Left cardiac atrium (tissue), 4 donors: ENCODE measurements around the gene PSEN2. TPM values are rescaled to one million over a fixed set of nuclear protein-coding genes. Genes with fewer than 3 reads are reported as not detected.
"Not testable (repeated sequence)": the region's sequence is repeated elsewhere in the genome, so short reads cannot be mapped to it uniquely, and the experiment has no call there.

Experiments
- ATAC-seq, 2 donors: fragments of 200-7000 bp; cut with Tn5 transposase; one replicate each; pipeline ENCODE4 v1.9.1; 2020; ENCODE audit warnings: mild to moderate bottlenecking in 2 of 2, moderate library complexity in 2 of 2
- DNase-seq: peaks from one replicate; pipeline ENCODE4 v3.0.0-alpha.2; 2020
- intact Hi-C, 2 donors: fragments of 100-400 bp; cut with DNase I; formaldehyde crosslinking; loops; one replicate each; pipeline versions ENCODE4 v1.14.1 to v1.15.1; 2022 to 2023
- long read RNA-seq: library from polyadenylated mRNA; unstranded; transcript quantifications from one replicate; pipeline ENCODE4 v2.0.0, GENCODE V29; 2021
- total RNA-seq, 2 donors: library from RNA; stranded (reverse); fragmentation: NEBNext Ultra II Directional; extraction: Animal tissue kit (Norgen Biotek cat#: 25700); gene quantifications; one replicate each; pipeline ENCODE4 v1.2.1, GENCODE V29; 2021
- donor health status: DM: no; HTN: yes; CAD: no.
- donor health status: DM: no; HTN: yes; CAD: no; lungs with severe emphysema.
- donor health status: DM: yes; HTN: yes; CAD: no.
- donor health status: Dilated cardiomyopathy.

The PSEN2 gene
- total RNA-seq: 10 to 100 TPM; 17.8 to 23.6 TPM
- long read RNA-seq, transcript PSEN2-203 (13 exons, 1,947 nt): minor isoform, 12 of 69 reads
- long read RNA-seq, transcript PSEN2-202 (13 exons, 2,306 nt): major isoform, 20 of 69 reads
- long read RNA-seq, partial matches to known transcripts: 18 of 69 reads
- long read RNA-seq, other reads (novel, unspliced or antisense): 19 of 69 reads

DNA sequence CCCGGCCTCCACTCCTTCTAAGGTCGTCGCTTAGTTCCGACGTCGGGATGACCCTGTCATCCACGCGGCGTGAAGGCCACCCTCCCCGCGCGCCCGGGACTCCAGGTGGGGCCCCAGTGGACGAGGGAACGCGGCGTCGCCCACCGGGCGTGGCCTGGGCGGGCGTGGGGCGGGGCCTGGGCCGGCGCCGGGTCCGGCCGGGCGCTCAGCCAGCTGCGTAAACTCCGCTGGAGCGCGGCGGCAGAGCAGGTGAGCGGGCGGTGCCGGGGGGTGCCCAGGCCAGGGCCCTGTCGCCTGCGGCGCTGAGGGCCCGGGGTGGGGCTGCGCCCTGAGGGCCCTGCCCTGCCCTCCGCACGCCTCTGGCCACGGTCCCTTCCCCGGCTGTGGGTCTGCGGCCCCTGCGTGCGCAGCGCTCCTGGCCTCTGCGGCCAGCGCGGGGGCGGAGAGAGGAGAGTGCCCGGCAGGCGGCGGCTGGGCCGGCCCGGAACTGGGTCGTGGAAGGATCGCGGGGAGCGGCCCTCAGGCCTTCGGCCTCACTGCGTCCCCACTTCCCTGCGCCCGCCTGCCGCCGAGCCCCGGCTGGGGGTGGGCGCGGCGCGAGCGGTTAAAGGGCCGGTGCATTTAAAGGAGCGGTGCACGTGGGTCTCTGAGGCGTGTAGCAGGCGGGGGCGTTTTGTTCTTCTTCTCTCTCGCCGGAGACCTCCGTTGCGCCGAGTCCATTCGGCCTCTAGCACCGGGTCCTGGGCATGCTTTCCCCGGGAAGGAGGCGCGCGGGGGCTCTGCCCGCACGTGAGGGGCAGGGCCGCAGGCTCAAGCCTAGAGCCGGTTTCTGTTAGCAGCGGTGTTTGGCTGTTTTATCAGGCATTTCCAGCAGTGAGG is at the start of gene PSEN2:
TSS of gene PSEN2 (plus strand) at position 216 of the 879 bp plus-strand sequence. CDS start 11,292 bp downstream, outside the sequence.
- peak; percentile 93 to 94 for ATAC-seq
- intact Hi-C loops: no loop called here
- peak; percentile 79 for DNase-seq

DNA sequence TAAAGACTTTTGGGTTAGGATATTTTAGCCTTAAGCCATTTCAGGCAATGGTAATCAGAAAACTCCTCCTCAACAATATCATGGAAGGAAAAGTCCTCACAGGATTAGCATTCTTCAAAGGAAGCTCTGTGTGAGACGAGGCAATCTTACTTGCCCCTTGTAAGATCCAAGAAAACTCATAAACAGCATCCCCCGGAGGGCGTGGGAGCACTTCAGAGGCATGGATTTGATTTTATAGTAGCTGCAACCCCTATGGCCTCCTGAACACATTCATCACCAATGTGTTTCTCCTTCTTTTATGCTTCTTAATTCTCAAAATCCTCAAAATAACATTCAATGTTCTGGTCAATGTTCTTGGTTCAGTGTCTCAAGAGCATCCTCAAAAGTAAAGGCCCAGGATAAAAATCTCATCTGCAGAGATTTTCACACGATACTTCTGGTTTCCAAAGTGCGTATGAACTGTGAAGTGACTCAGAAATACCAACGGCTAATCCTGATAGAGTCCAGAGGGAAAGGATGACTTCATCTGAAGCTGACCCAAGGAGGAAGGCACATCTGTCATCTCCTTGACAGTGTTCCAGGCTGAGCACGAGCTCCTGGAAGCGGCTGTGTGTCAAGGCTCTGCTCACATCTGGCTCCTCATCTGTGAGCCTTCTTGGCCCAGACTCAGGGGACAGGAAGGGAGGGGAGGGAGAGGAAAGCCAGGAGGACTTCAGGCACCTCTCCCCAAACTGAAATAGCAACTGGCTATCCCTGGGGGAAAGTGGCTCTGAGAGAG is 49.3 kb upstream of the PSEN2 start:
- intact Hi-C loops: loop anchor here in 1 of 2 donors (10.0 kb wide), 1 partner anchor 86 kb away; the partner anchor contains the start of gene ITPKB
- DNase-seq (peak; percentile 85), ATAC-seq (peak; percentile 90 to 99)

DNA sequence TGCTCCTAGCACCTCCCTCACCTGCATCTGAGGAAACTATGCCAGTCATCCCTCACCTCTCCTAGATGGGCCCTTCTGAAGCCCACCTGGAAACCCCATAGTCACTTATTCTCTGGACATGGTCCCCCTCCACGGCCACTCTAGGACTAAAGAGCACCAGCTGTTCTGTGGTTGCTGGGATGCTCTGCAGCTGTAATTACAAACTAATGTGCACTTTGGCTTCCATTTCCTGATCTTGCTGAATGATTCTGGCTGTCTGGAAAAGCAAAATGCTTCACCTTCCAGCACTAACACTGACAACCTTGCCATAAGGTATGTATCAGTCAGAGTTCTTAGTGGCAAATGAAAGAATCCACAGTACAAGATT is 48.7 kb upstream of the PSEN2 start:
- peak in 1 of 2 donors; percentile 62 for ATAC-seq
- DNase-seq: no peak
- intact Hi-C loops: loop anchor here in 1 of 2 donors (10.0 kb wide), 1 partner anchor 87 kb away; the partner anchor contains the start of gene ITPKB

DNA sequence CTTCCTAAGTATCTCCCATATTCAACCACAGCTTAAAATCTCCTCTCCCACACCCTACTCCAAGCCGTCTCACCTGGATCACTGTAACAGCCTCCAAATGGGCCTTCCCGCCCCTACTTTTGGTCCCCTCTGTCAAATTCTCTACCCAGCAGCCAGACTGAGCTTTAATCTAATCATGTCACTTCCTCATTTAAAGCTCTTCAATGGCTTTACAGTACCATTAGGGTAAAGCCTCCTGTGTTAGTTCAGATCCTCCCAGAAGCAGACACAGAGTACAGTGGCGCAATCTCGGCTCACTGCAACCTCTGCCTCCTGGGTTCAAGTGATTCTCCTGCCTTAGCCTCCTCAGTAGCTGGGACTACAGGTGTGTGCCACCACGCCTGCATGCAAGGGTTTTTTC is 46.8 kb upstream of the PSEN2 start:
- ATAC-seq: no peak
- intact Hi-C loops: loop anchor here in 1 of 2 donors (10.0 kb wide), 1 partner anchor 89 kb away; the partner anchor contains the start of gene ITPKB

GRCh38 chr1:226825037-226825745 is 45.2 kb upstream of the PSEN2 start:
- DNase-seq (no peak), ATAC-seq (no peak)
- intact Hi-C loops: loop anchor here (5.0 to 10.0 kb wide), 3 partner anchors 88 to 188 kb away; partner anchors contain the start of gene ITPKB (in 2 of the 2)

More for the DNA sequence above, 46.8 kb upstream of the PSEN2 start:
- no peak for DNase-seq

DNA sequence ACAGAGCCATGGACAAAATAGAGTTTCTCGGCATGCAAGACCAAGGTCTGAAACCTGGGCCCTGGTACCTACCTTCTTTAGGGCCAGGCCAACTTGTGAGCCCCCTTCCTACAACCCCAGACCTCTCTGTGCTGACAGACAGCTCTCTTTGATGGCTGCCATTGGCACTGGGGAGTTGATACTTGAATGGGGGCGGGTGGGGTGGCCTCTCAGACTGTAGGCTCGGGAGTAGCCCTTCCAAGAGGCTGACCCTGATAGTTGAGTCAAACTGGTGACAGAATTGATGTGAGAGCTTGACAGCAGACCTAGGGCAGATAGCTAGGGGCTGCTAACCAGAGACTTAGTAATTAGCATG is 44.7 kb upstream of the PSEN2 start:
- no peak for ATAC-seq
- intact Hi-C loops: loop anchor here (5.0 to 10.0 kb wide), 3 partner anchors 88 to 188 kb away; partner anchors contain the start of gene ITPKB (in 2 of the 2)
- no peak for DNase-seq

- intact Hi-C loops: loop anchor here (5.0 to 10.0 kb wide), 3 partner anchors 89 to 189 kb away; partner anchors contain the start of gene ITPKB (in 2 of the 2)
- no peak for ATAC-seq
Measured at GRCh38 chr1:226826479-226827261, 43.7 kb upstream of the PSEN2 start.

GRCh38 chr1:226827458-226827857 is 43.0 kb upstream of the PSEN2 start:
- DNase-seq (peak; percentile 78), ATAC-seq (peak; percentile 79 to 90)
- intact Hi-C loops: loop anchor here (5.0 to 10.0 kb wide), 3 partner anchors 90 to 190 kb away; partner anchors contain the start of gene ITPKB (in 2 of the 2)

More at GRCh38 chr1:226826479-226827261, 43.7 kb upstream of the PSEN2 start:
- DNase-seq: no peak

DNA sequence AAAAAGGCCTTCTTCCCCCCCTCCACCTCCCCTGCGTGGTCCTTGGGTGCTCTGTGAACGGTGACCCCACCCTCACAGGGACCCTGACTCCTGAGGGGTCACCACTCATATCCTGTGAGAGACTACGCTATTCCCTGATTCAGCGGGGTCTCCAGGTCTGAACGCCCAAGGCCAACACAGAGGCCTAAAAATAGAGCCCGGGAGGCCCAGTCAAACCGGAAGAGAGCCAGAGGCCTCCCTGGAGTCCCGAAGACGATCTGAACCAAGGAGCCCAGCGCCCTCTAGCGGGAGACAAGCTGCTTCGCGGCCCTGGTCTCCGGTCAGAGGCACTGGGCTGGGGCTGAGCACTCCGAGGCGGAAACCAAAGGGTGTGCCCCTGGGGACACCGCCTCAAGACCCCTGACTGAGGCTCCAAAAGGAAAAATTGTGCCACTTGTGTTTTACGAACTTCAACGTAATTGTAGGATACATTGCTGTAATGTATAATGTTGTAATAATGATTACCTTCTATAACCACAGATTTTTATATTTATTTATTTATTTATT is 42.4 kb upstream of the PSEN2 start:
- intact Hi-C loops: loop anchor here (1.0 to 10.0 kb wide), 4 partner anchors 91 to 194 kb away; partner anchors contain the start of gene ITPKB (in 2 of the 2)
- DNase-seq (peak; percentile 97), ATAC-seq (peak; percentile 98 to 99)

- intact Hi-C loops: loop anchor here (5.0 to 10.0 kb wide), 3 partner anchors 92 to 192 kb away; partner anchors contain the start of gene ITPKB (in 2 of the 2)
- ATAC-seq (no peak), DNase-seq (no peak)
Measured at GRCh38 chr1:226829105-226829504, 41.3 kb upstream of the PSEN2 start.

DNA sequence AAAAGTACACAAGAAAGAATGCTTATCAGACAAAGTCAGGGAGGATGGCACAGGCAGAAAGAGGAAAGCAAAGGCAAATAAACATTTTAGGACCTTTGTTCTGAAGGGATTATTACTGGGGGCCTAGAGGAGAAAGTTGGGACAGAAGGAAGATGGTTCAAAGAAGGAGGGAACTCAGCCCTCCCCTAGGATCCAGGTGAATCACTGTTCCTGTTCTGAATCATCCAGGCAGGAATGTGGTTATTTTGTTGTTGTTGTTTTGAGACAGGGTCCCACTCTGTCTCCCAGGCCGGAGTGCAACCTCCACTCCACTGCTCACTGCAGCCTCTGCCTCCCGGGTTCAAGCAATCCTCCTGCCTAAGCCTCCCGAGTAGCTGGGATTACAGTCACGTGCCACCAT is 38.5 kb upstream of the PSEN2 start:
- intact Hi-C loops: no loop called here
- DNase-seq: no peak
- ATAC-seq: no peak

DNA sequence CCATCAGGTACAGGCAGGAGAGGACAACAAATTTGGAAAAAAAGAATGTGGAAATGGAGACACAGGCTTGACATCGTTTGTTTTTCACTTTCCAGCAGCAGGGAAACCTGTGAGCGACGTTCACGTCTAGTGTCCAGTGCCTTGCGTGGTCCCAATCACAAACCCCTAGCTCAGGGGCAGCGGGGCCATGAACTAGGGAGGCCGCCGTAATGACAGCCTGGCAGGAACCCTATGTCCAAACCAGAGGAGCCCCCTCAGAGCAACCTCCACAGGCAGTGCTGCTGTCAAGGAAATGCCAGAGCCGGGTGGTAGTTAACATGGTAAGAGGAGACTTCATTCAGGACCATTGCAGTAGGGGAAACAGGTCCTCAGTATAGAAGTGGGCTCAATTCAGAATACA is 37.8 kb upstream of the PSEN2 start:
- ATAC-seq (no peak), DNase-seq (no peak)
- intact Hi-C loops: no loop called here

DNA sequence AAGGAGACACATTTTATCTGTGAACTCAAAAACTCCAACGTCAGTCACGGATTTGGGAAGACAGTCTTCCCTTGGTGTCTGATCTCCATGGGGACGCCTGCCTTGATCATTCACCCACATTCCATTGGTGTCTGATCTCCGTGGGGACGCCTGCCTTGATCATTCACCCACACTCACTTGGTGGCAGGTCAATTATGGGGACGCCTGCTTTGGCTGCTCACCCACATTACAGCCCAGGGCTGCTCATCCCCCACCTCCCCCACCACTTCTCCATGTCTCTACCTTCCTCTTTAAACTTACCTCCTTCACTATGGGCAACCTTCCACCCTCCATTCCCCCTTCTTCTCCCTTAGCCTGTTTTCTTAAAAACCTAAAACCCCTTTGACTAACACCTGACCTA is 36.2 kb upstream of the PSEN2 start:
- ATAC-seq, DNase-seq, intact Hi-C loops: not testable (repeated sequence)

DNA sequence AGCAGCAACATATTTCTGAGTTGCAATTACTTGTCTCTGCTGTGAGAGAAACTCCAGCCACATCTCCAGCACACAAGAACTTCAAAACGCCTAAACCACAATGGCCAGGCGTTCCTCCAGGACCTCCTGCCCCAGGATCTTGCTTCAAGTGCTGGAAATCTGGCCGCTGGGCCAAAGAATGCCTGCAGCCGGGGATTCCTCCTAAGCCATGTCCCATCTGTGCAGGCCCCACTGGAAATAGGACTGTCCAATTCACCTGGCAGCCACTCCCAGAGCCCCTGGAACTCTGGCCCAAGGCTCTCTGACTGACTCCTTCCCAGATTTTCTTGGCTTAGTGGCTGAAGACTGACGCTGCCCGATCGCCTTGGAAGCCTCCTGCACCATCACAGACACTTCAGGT is 35.0 kb upstream of the PSEN2 start:
- ATAC-seq, intact Hi-C loops, DNase-seq: not testable (repeated sequence)

- intact Hi-C loops, DNase-seq, ATAC-seq: not testable (repeated sequence)
Measured at GRCh38 chr1:226837966-226838365, 32.5 kb upstream of the PSEN2 start.

- intact Hi-C loops: no loop called here
- ATAC-seq (no peak), DNase-seq (no peak)
Measured at GRCh38 chr1:226838456-226838855, 32.0 kb upstream of the PSEN2 start.

DNA sequence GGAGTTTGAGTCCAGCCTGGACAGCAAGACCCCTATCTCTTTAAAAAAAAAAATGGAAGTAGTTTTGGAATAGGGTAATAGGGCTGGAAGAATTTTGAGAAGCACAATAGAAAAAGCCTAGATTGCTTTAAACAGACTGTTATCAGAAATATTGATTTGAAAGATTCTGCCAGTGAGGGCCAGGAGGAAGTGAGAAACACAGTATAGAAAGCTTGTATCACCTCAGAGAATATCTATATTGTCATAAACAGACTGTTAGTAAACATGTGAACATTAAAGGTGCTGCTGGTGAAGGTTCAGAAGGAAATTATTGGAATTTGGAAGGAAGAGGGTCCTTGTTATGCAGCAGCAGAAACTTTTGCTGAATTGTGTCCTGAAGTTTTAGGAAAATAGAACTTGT is 24.8 kb upstream of the PSEN2 start:
- intact Hi-C loops: no loop called here
- DNase-seq: no peak
- ATAC-seq: no peak
